Body of pancreas (tissue), 4 donors: Measurements from ENCODE around the gene USP25. TPM values are rescaled to one million over a fixed set of nuclear protein-coding genes. Genes with fewer than 3 reads are reported as not detected.

Experiments
- ATAC-seq: fragments of 150-250 bp; one replicate; pipeline ENCODE4 v1.9.1; 2016
- DNase-seq, 4 donors: peaks; one replicate each; pipeline ENCODE4 v3.0.0-alpha.2; 2019
- H3K27ac ChIP-seq, 4 donors: fragments of 200-600 bp; sonication (generic); 1 replicate in 3 of 4; 2 replicates in 1 of 4; pipeline versions ENCODE4 v1.5.1 to v1.6.1; 2016 to 2019; ENCODE audit warnings: mild to moderate bottlenecking in 1 of 4, mixed read lengths in 1 of 4, moderate library complexity in 1 of 4
- H3K27me3 ChIP-seq, 2 donors: fragments of 200-600 bp; sonication (generic); one replicate each; pipeline ENCODE4 v1.6.0; 2016; ENCODE audit warnings: mild to moderate bottlenecking in 1 of 2
- H3K36me3 ChIP-seq, 2 donors: fragments of 200-600 bp; sonication (generic); replicated peaks in 1 of 2; 2 replicates each; pipeline ENCODE4 v1.5.1; 2016; ENCODE audit warnings: low read depth in 2 of 2; ENCODE audit not compliant: insufficient read depth in 1 of 2
- H3K4me1 ChIP-seq: fragments of 200-600 bp; sonication (generic); one replicate; pipeline ENCODE4 v1.6.0; 2016
- H3K4me3 ChIP-seq, 2 donors: fragments of 200-600 bp; sonication (generic); 1 replicate in 1 of 2; 2 replicates in 1 of 2; pipeline ENCODE4 v1.5.1; 2016 to 2019
- H3K9me3 ChIP-seq, 3 donors: fragments of 200-600 bp; sonication (generic); 1 replicate in 2 of 3; 2 replicates in 1 of 3; pipeline ENCODE4 v1.5.1; 2016
- CTCF ChIP-seq, 7 experiments: fragments of 450-650 bp in 4 of 7; fragments of 200-600 bp in 3 of 7; sonication (generic) in 3 of 7; IDR thresholded peaks; one replicate each; pipeline ENCODE4 v1.5.1; 2016 to 2019; ENCODE audit warnings: antibody characterized with exemption in 7 of 7
- POLR2A ChIP-seq, 3 donors: fragments of 450-650 bp; IDR thresholded peaks; one replicate each; pipeline ENCODE4 v1.6.1; 2016; ENCODE audit warnings: antibody characterized with exemption in 3 of 3, mild to moderate bottlenecking in 2 of 3
- WGBS, 2 donors: methylation state at CpG; one replicate each; pipeline ENCODE4 v1.1.5; 2017; 5-methylcytosine and 5-hydroxymethylcytosine counted together
- intact Hi-C: fragments of 100-400 bp; cut with DNase I; formaldehyde crosslinking; loops from one replicate; pipeline ENCODE4 v1.15.1; 2023
- total RNA-seq, 2 donors: library from RNA; depleted of rRNA; stranded (reverse); fragments of >200 nt; gene quantifications; one replicate each; pipeline ENCODE4 v1.1.0, GENCODE V29; 2016

USP25 gene
- total RNA-seq, 2 donors from 2014 or later = 31.4 to 37.9 TPM

DNA sequence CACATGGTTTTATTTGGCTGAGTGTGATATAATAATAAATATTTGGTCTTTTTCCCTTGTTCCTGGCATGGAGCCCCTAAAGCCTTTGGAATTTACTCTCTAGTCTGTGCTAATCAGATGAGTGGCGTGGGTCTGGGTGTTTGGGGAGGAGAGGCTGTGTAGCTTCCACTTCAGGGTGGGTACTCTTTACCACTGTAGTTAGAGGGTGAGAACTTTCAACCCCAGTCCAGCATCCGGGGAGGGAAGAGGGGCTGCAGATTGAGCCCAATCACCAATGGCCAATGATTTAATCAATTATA, 20.0 kb downstream of the USP25 start:
- Histone ChIP-seq H3K27ac (peak overlapping the region in 1 of 4 donors; percentile 22), H3K4me1 (peaks cover 46% of the 10 kb centered on the region), H3K27me3 (no peaks in the 10 kb centered on the region), H3K36me3 (no peaks in the 10 kb centered on the region), H3K4me3 (no peak overlapping the region), H3K9me3 (no peaks in the 10 kb centered on the region)
- no peak for ATAC-seq
- intact Hi-C loops = no loop called here
- no peak for DNase-seq
- TF ChIP-seq CTCF (IDR thresholded peaks at IDR 0.05) = no peak
- TF ChIP-seq POLR2A (IDR thresholded peaks at IDR 0.05) = no peak
- WGBS, 2 donors = 31 to 34% methylated on average over 2 of the region's 2 CpGs

DNA sequence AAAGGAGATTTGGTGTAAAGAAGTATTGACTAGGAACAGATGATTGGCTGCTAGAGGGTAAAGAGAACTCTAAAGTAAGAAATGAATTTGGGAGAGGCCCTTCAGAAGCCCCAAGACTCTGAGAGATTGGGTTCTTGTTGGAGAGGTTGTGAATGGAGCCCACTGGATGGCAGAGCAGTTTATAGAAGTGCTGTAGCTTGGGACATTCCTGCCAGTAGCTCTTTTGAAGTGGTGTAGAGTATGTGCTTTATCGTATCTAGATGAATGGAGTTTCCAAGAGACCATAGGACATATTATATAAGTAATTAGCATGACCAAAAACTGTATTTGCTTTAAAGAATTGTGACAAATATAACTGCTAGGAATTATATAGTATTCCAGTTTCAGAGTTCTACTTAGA, 21.3 kb downstream of the USP25 start:
- WGBS, 2 donors = 73 to 76% methylated on average over 1 of the region's 1 CpG
- peaks cover 50% of the 10 kb centered on the region for H3K4me1 ChIP-seq

GRCh38 chr21:15751546-15751945, 21.8 kb downstream of the USP25 start:
- H3K9me3 ChIP-seq = no peaks in the 10 kb centered on the region
- peaks cover 50% of the 10 kb centered on the region for H3K4me1 ChIP-seq
- ATAC-seq (no peak), DNase-seq (no peak)
- H3K4me3 ChIP-seq = no peak overlapping the region
- H3K27ac ChIP-seq = no peak overlapping the region
- H3K27me3 ChIP-seq = no peaks in the 10 kb centered on the region
- H3K36me3 ChIP-seq = no peaks in the 10 kb centered on the region
- intact Hi-C loops = no loop called here
- TF ChIP-seq CTCF (IDR thresholded peaks at IDR 0.05) (no peak), POLR2A (IDR thresholded peaks at IDR 0.05) (no peak)

More for the DNA sequence above, 21.3 kb downstream of the USP25 start:
- Histone ChIP-seq H3K9me3 (no peaks in the 10 kb centered on the region), H3K27ac (no peak overlapping the region), H3K4me3 (no peak overlapping the region), H3K36me3 (no peaks in the 10 kb centered on the region), H3K27me3 (no peaks in the 10 kb centered on the region)
- intact Hi-C loops = no loop called here
- ATAC-seq (no peak), DNase-seq (no peak)
- TF ChIP-seq CTCF (IDR thresholded peaks at IDR 0.05) = no peak
- no peak for TF ChIP-seq POLR2A (IDR thresholded peaks at IDR 0.05)

DNA sequence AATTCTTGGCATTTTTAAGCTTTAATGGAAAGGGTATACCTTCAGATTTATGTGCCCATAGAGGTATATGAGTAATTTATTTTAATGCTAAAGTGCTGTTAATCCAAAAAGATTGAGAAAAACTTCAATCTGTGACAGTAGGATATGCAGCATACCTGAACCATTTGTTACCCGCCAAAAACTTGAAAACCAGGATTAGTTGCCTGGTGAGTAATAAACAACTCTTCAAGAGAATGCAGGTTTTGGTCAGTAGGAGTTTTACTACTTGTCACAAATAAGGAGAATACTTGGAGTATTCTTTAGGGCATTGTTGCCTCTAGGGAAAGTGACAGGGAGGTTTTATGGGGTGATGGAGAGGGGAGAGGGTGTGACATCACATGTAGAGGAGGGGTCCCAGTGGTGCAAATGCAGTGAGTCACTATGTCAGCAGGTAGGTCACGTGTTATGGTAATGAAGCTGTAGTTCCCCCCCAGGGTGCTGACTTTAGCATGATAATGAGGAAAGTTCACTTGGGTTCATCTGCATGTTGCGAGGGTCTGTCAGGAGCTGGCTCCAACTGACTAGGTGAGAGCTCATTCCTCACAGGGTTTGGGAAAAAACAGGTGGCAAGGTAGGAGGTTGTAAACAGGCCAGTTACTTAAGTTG, 23.1 kb downstream of the USP25 start:
- no peak overlapping the region for H3K27ac ChIP-seq
- DNase-seq (no peak), ATAC-seq (no peak)
- peaks cover 50% of the 10 kb centered on the region for H3K4me1 ChIP-seq
- no peak for TF ChIP-seq CTCF (IDR thresholded peaks at IDR 0.05)
- no peak for TF ChIP-seq POLR2A (IDR thresholded peaks at IDR 0.05)
- no peaks in the 10 kb centered on the region for H3K9me3 ChIP-seq
- no peak overlapping the region for H3K4me3 ChIP-seq
- no peaks in the 10 kb centered on the region for H3K27me3 ChIP-seq
- WGBS, 2 donors = 75 to 91% methylated on average over 3 of the region's 3 CpGs
- intact Hi-C loops = no loop called here
- no peaks in the 10 kb centered on the region for H3K36me3 ChIP-seq

DNA sequence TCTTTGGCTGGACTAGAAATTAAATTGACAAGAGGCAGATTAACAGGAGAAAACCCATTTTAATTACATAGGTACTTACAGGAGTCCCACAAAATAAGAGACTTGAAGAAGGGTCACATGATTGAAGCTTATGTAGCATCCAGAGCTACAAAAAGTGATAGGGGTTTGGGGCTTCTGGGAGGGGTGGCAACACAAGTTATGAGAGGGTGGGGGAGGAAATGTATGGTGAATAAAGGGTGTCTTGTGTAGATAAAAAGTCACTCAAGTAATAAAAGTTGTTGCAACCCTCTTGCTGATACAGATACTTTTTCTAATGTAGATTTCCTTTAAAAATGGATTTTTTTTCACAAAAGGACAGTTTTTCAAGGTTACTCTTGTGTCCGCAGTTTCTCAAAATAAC, 24.0 kb downstream of the USP25 start:
- DNase-seq = no peak
- no peak for TF ChIP-seq CTCF (IDR thresholded peaks at IDR 0.05)
- no peak for TF ChIP-seq POLR2A (IDR thresholded peaks at IDR 0.05)
- Histone ChIP-seq H3K4me1 (peaks cover 42% of the 10 kb centered on the region), H3K36me3 (no peaks in the 10 kb centered on the region), H3K4me3 (no peak overlapping the region), H3K9me3 (no peaks in the 10 kb centered on the region), H3K27ac (no peak overlapping the region), H3K27me3 (no peaks in the 10 kb centered on the region)
- intact Hi-C loops = no loop called here
- ATAC-seq = no peak
- WGBS, 2 donors = 77 to 100% methylated on average over 1 of the region's 1 CpG
